ENCODE measurements around the gene HOXB1.
"Not testable (repeated sequence)": the region's sequence is repeated elsewhere in the genome, so short reads cannot be mapped to it uniquely, and the experiment has no call there.

Gene HOXB1

GRCh38 chr17:48542114-48542656, 11.4 kb upstream of the HOXB1 start:
- no peak for DNase-seq

- no peak for DNase-seq
Measured at GRCh38 chr17:48541577-48542113, 10.8 kb upstream of the HOXB1 start.

- DNase-seq, result no peak
Measured at GRCh38 chr17:48541036-48541576, 10.3 kb upstream of the HOXB1 start.

- no peak for DNase-seq
Measured at GRCh38 chr17:48540213-48540612, 9.4 kb upstream of the HOXB1 start.

- DNase-seq, result no peak
Measured at GRCh38 chr17:48539177-48539576, 8.4 kb upstream of the HOXB1 start.

GRCh38 chr17:48537316-48537715, 6.5 kb upstream of the HOXB1 start:
- no peak for DNase-seq

- DNase-seq, result not testable (repeated sequence)
Measured at GRCh38 chr17:48535793-48536559, 5.2 kb upstream of the HOXB1 start.

- no peak for DNase-seq
Measured at GRCh38 chr17:48532261-48532660, 1.4 kb upstream of the HOXB1 start.

GRCh38 chr17:48530208-48530886, 464 bp downstream of the HOXB1 start:
- DNase-seq, result no peak

- no peak for DNase-seq
Measured at GRCh38 chr17:48529683-48530009, 1.2 kb downstream of the HOXB1 start.

- no peak for DNase-seq
Measured at GRCh38 chr17:48528936-48529682, 1.7 kb downstream of the HOXB1 start.

GRCh38 chr17:48528153-48528935, 2.5 kb downstream of the HOXB1 start:
- DNase-seq, result no peak

- DNase-seq, result no peak
Measured at GRCh38 chr17:48527547-48527932, 3.3 kb downstream of the HOXB1 start.

- DNase-seq, result no peak
Measured at GRCh38 chr17:48526608-48527546, 3.9 kb downstream of the HOXB1 start.

- no peak for DNase-seq
Measured at GRCh38 chr17:48523010-48523409, 7.8 kb downstream of the HOXB1 start.

GRCh38 chr17:48522031-48522653, 8.7 kb downstream of the HOXB1 start:
- no peak for DNase-seq

- no peak for DNase-seq
Measured at GRCh38 chr17:48520631-48521079, 10.2 kb downstream of the HOXB1 start.

- DNase-seq, result no peak
Measured at GRCh38 chr17:48519427-48519826, 11.4 kb downstream of the HOXB1 start.

- DNase-seq, result no peak
Measured at GRCh38 chr17:48517478-48517877, 13.3 kb downstream of the HOXB1 start.

Measured in SIG-M5 (cell line).